ENCODE measurements around the gene AFG1L. TPM values are rescaled to one million over a fixed set of nuclear protein-coding genes. Genes with fewer than 3 reads are reported as not detected.

AFG1L gene
- total and polyA plus RNA-seq, 2 experiments from 2014 or later = 9.4 to 9.7 TPM

GRCh38 chr6:108561742-108562502, 267.1 kb downstream of the AFG1L start:
- 3% methylated on average over 42 of the region's 46 CpGs for WGBS (ENCODE audit: low lambda C conversion rate, missing lambda C conversion rate)
- TF ChIP-seq CTCF (IDR thresholded peaks at IDR 0.05; ENCODE audit: poor library complexity) (no peak), EZH2phosphoT487 (IDR thresholded peaks at IDR 0.05; ENCODE audit: low read depth, severe bottlenecking, unreplicated experiment) (no peak), EZH2 (IDR thresholded peaks at IDR 0.05; ENCODE audit: borderline replicate concordance) (no peak)
- Histone ChIP-seq H2AFZ (no peak overlapping the region), H3K9me3 (ENCODE audit: low read depth) (no peaks in the 10 kb centered on the region), H3K79me2 (peaks cover 52% of the 10 kb centered on the region), H3K4me2 (peak overlapping the region; percentile 89), H4K20me1 (ENCODE audit: insufficient read depth, poor library complexity, severe bottlenecking) (peaks cover 51% of the 10 kb centered on the region), H3K27ac (peak overlapping the region; percentile 90), H3K27me3 (no peaks in the 10 kb centered on the region), H3K4me1 (ENCODE audit: insufficient read depth) (peaks cover 31% of the 10 kb centered on the region), H3K9me2 (replicated peaks; ENCODE audit: insufficient read depth) (no peaks in the 10 kb centered on the region), H3K36me3 (replicated peaks; ENCODE audit: insufficient read depth, low read depth) (no peaks in the 10 kb centered on the region), H3K4me3 (peak overlapping the region; percentile 75)
- peak; percentile 53 for DNase-seq (ENCODE audit: low spot score)

- Histone ChIP-seq H3K9me3 (ENCODE audit: low read depth) (no peaks in the 10 kb centered on the region), H3K79me2 (peaks cover 58% of the 10 kb centered on the region), H2AFZ (no peak overlapping the region), H3K4me3 (peak overlapping the region; percentile 75), H3K4me2 (peak overlapping the region; percentile 89), H3K36me3 (replicated peaks; ENCODE audit: insufficient read depth, low read depth) (no peaks in the 10 kb centered on the region), H3K4me1 (ENCODE audit: insufficient read depth) (peaks cover 27% of the 10 kb centered on the region), H3K27me3 (no peaks in the 10 kb centered on the region), H4K20me1 (ENCODE audit: insufficient read depth, poor library complexity, severe bottlenecking) (peaks cover 57% of the 10 kb centered on the region), H3K27ac (peak overlapping the region; percentile 90), H3K9me2 (replicated peaks; ENCODE audit: insufficient read depth) (no peaks in the 10 kb centered on the region)
- peak; percentile 87 for DNase-seq (ENCODE audit: low spot score)
- WGBS (ENCODE audit: low lambda C conversion rate, missing lambda C conversion rate) = 3% methylated on average over 17 of the region's 17 CpGs
- TF ChIP-seq EZH2 (IDR thresholded peaks at IDR 0.05; ENCODE audit: borderline replicate concordance) (no peak), EZH2phosphoT487 (IDR thresholded peaks at IDR 0.05; ENCODE audit: low read depth, severe bottlenecking, unreplicated experiment) (no peak), CTCF (IDR thresholded peaks at IDR 0.05; ENCODE audit: poor library complexity) (no peak)
Observed at GRCh38 chr6:108562503-108562993, 267.7 kb downstream of the AFG1L start.

GRCh38 chr6:108563292-108563691, 268.4 kb downstream of the AFG1L start:
- Histone ChIP-seq H3K9me2 (replicated peaks; ENCODE audit: insufficient read depth) (no peaks in the 10 kb centered on the region), H3K27ac (peak overlapping the region; percentile 90), H3K4me1 (ENCODE audit: insufficient read depth) (peaks cover 27% of the 10 kb centered on the region), H3K27me3 (no peaks in the 10 kb centered on the region), H3K36me3 (replicated peaks; ENCODE audit: insufficient read depth, low read depth) (no peaks in the 10 kb centered on the region), H3K4me2 (peak overlapping the region; percentile 89), H3K79me2 (peaks cover 65% of the 10 kb centered on the region), H2AFZ (no peak overlapping the region), H3K9me3 (ENCODE audit: low read depth) (no peaks in the 10 kb centered on the region), H4K20me1 (ENCODE audit: insufficient read depth, poor library complexity, severe bottlenecking) (peaks cover 64% of the 10 kb centered on the region), H3K4me3 (peak overlapping the region; percentile 75)
- TF ChIP-seq EZH2 (IDR thresholded peaks at IDR 0.05; ENCODE audit: borderline replicate concordance) (no peak), EZH2phosphoT487 (IDR thresholded peaks at IDR 0.05; ENCODE audit: low read depth, severe bottlenecking, unreplicated experiment) (no peak), CTCF (IDR thresholded peaks at IDR 0.05; ENCODE audit: poor library complexity) (no peak)
- 67% methylated on average over 8 of the region's 8 CpGs for WGBS (ENCODE audit: low lambda C conversion rate, missing lambda C conversion rate)
- DNase-seq (ENCODE audit: low spot score) = no peak
